ENCODE measurements around the gene IRF6.

IRF6 gene

DNA sequence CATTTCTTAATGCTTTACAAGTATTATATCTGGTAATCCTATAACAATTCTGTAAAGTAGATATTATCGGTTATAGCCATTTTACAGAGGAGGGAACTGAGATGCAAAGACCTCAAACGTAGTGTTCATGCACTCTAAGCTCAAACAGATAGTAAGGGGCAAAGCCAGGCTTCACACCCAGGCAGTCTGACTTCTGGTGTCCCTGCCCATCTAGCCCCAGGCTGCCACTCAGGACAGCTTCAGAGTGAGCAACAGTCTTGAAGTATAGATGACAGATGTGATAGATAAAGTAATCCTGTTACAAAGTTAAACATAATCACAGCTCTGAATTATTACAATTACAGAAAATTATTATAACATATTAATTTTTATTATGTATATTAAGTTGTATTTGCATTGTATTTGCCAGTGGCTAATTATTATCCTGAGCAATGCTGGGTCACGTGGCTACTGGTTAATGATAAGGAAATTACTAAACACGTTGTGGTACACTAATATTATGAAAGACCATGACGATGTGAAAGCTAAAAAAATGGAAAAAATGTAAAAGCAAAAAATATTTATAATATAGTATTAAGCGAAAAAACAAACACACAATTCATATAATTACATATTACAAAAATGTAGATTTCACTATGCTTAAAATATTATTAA lies 56.1 kb downstream of the IRF6 start:
- H3K27ac ChIP-seq (ENCODE audit: insufficient read depth, low read depth, low read length, poor library complexity, severe bottlenecking), result no peak overlapping the region
- H3K36me3 ChIP-seq (ENCODE audit: control insufficient read depth, insufficient read depth, low read length), result no peaks in the 10 kb centered on the region
- H3K9me3 ChIP-seq (ENCODE audit: control insufficient read depth, low read length), result no peaks in the 10 kb centered on the region
- no peak overlapping the region for H3K4me3 ChIP-seq (ENCODE audit: insufficient read depth, low read depth, low read length)
- no peaks in the 10 kb centered on the region for H3K4me1 ChIP-seq (ENCODE audit: control insufficient read depth, insufficient read depth, low read length)
- no peaks in the 10 kb centered on the region for H3K27me3 ChIP-seq (ENCODE audit: control insufficient read depth, insufficient read depth, low read length, poor library complexity, severe bottlenecking)
- WGBS, 2 experiments, result 94 to 95% methylated on average over 3 to 5 of the region's 6 CpGs

DNA sequence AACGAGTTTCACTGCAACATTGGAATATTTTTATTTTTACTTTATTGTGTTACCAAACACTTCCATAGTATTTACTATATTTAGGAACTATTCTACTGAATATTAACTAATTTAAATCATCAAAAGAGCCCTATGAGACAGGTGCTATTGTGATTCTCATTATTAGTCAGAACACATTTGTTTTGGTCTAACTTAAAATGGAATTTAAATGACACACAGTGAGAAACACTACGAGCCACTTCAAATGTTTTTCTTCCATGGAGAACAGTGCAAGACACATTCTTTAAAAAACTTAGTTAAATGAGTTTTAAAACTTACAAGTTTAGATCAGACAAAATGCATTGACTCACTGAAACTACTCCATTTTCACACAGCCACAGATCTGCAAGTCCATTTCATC lies 56.7 kb downstream of the IRF6 start:
- H3K27ac ChIP-seq (ENCODE audit: insufficient read depth, low read depth, low read length, poor library complexity, severe bottlenecking), result no peak overlapping the region
- H3K4me3 ChIP-seq (ENCODE audit: insufficient read depth, low read depth, low read length), result no peak overlapping the region
- no peaks in the 10 kb centered on the region for H3K36me3 ChIP-seq (ENCODE audit: control insufficient read depth, insufficient read depth, low read length)
- WGBS, 2 experiments, result 93 to 100% methylated on average over 1 of the region's 2 CpGs
- H3K9me3 ChIP-seq (ENCODE audit: control insufficient read depth, low read length), result no peaks in the 10 kb centered on the region
- no peaks in the 10 kb centered on the region for H3K4me1 ChIP-seq (ENCODE audit: control insufficient read depth, insufficient read depth, low read length)
- H3K27me3 ChIP-seq (ENCODE audit: control insufficient read depth, insufficient read depth, low read length, poor library complexity, severe bottlenecking), result no peaks in the 10 kb centered on the region

DNA sequence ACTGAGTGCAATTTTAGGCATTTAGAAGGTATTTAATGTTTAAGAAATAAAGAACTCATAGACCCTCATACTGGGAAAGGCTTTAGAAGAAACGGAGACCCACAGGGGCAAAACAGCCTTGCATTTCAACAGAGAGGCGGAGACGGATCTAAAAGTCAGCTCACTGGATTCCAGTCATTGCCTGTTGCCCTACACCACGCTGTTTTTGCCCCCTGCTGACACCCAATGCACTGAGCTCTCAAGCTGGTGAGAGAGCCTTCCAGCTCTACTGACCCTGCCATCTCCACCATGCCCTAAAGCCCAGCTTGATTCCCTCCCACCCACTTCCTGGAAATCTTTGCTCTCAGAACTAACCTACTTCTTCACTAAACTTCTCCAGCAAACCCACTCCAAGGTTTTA lies 57.3 kb downstream of the IRF6 start:
- Histone ChIP-seq H3K4me3 (ENCODE audit: insufficient read depth, low read depth, low read length) (no peak overlapping the region), H3K36me3 (ENCODE audit: control insufficient read depth, insufficient read depth, low read length) (no peaks in the 10 kb centered on the region), H3K27me3 (ENCODE audit: control insufficient read depth, insufficient read depth, low read length, poor library complexity, severe bottlenecking) (no peaks in the 10 kb centered on the region), H3K9me3 (ENCODE audit: control insufficient read depth, low read length) (no peaks in the 10 kb centered on the region), H3K27ac (ENCODE audit: insufficient read depth, low read depth, low read length, poor library complexity, severe bottlenecking) (no peak overlapping the region), H3K4me1 (ENCODE audit: control insufficient read depth, insufficient read depth, low read length) (no peaks in the 10 kb centered on the region)
- WGBS, 2 experiments, result 30 to 31% methylated on average over 4 of the region's 4 CpGs

DNA sequence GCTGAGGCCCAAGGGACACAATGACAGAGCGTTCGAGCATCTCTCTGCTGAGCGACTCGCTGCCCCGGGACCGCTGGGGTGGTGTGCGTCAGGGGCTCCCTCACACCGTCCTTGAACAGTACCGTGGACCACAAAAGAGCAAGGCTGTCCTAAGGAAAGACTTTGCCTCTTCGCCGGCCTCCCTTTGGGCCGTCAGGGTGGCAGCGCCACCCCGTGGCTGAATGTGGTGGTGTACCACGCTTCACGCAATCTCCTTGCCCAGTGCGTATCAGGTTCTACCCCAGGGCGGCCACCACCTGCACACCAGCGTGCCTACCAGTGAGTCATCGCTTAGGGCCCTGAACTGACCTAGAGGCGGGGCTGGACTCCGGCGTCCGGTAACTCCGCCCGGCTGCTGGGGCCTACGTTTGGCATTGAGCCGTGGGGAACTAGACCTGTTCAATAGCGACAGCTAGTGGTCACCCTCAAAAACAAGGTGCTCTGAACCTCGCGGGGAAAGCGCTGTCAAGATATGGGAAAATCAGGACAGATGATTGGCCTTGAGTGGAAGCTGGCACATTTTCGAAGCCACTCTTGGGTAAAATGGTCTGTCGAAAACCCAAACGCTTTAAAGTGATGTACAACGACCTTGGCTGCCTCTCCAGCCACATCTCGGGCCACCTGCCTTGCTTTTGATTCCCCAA lies 58.2 kb downstream of the IRF6 start:
- Histone ChIP-seq H3K4me1 (ENCODE audit: control insufficient read depth, insufficient read depth, low read length) (no peaks in the 10 kb centered on the region), H3K36me3 (ENCODE audit: control insufficient read depth, insufficient read depth, low read length) (no peaks in the 10 kb centered on the region), H3K27me3 (ENCODE audit: control insufficient read depth, insufficient read depth, low read length, poor library complexity, severe bottlenecking) (no peaks in the 10 kb centered on the region), H3K27ac (ENCODE audit: insufficient read depth, low read depth, low read length, poor library complexity, severe bottlenecking) (no peak overlapping the region), H3K4me3 (ENCODE audit: insufficient read depth, low read depth, low read length) (peak overlapping the region; percentile 13), H3K9me3 (ENCODE audit: control insufficient read depth, low read length) (no peaks in the 10 kb centered on the region)
- 9% methylated on average over 37 of the region's 37 CpGs for WGBS, 2 experiments

DNA sequence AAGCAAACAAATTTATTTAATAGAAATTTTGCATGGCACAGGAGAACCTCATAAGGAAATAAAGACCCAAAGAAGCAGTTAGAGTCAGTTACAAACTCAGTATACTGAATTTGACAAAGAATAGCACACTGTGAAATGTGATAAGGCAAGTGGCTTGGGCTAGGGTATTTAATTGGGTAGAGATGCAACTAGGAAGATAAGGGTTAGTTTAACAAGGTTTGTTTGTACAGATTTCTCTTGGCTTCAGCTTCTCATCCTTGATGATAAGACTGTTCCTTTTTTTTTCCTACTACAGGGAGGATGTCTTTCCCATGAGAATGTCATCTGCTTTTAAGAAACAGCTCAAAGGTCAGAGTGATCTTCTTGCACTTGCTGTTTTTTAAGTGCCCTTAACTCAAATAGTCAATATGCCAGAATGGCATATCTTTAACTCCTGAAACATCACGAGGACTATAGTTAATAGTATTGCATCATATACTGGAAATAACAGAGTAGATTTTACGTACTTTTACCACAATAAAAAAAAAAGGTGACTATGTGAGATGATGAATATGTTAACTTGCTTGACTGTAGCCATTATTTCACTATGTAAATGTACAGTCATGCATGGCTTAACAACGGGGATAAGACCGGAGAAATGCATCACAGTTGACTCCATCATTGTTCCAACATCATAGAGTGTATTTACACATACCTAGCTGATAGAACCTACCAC lies 59.3 kb downstream of the IRF6 start:
- Histone ChIP-seq H3K4me3 (ENCODE audit: insufficient read depth, low read depth, low read length) (no peak overlapping the region), H3K36me3 (ENCODE audit: control insufficient read depth, insufficient read depth, low read length) (no peaks in the 10 kb centered on the region), H3K27me3 (ENCODE audit: control insufficient read depth, insufficient read depth, low read length, poor library complexity, severe bottlenecking) (no peaks in the 10 kb centered on the region), H3K9me3 (ENCODE audit: control insufficient read depth, low read length) (no peaks in the 10 kb centered on the region), H3K4me1 (ENCODE audit: control insufficient read depth, insufficient read depth, low read length) (no peaks in the 10 kb centered on the region), H3K27ac (ENCODE audit: insufficient read depth, low read depth, low read length, poor library complexity, severe bottlenecking) (no peak overlapping the region)
- WGBS, 2 experiments, result 97 to 100% methylated on average over 2 to 3 of the region's 4 CpGs

DNA sequence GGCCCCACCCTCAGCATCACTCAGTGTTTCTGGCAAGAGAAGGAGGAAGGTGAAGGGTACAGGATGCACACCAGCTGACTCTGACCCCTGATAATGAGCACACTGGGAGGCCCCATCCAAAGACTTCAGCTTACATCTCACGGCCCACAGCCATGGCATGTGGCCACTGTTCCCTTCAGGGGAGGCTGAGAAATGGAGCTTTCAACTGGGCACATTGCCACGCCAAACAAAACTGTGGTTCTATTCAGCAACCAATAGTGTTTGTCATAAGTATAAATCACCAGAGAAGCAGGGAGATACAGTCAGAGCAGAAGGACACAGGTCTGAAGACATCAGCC lies 62.8 kb downstream of the IRF6 start:
- Histone ChIP-seq H3K27me3 (ENCODE audit: control insufficient read depth, insufficient read depth, low read length, poor library complexity, severe bottlenecking) (no peaks in the 10 kb centered on the region), H3K9me3 (ENCODE audit: control insufficient read depth, low read length) (no peaks in the 10 kb centered on the region), H3K36me3 (ENCODE audit: control insufficient read depth, insufficient read depth, low read length) (no peaks in the 10 kb centered on the region), H3K4me1 (ENCODE audit: control insufficient read depth, insufficient read depth, low read length) (no peaks in the 10 kb centered on the region), H3K4me3 (ENCODE audit: insufficient read depth, low read depth, low read length) (no peak overlapping the region), H3K27ac (ENCODE audit: insufficient read depth, low read depth, low read length, poor library complexity, severe bottlenecking) (no peak overlapping the region)
- WGBS, 2 experiments, result 86 to 88% methylated on average over 2 of the region's 2 CpGs

DNA sequence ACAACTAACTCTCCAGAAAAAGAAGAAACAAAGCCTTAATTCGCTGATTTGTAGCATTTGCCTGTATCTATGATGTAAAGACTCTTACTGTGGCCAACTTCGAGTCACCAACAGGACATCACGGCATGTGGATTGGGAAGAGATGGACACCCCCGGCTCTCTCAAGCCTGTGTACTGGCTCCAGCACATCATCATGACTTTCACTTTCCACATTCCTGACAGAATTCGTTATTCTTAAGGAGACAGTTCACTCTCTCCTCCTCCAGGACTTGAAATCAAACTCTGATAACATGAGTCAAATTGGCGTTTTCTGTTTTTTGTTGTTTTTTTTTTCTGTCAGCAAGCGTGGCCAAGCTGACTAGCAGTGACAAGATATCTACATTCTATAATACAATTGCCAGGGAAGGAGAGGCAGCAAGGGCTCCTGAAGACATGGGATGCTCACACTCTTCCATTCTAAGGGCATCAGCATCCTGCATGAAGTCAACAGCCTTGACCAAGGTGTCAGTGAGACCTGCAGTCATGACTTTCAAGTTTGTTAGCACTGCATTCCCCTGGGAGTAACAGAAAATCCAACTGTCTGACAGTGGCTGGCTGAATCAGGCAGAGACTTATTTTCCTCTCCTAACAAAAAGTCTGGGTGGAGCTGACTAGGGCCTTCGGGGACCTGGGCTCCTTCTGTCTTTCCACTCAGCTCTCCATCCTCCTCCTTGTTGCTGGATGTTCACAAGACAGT lies 63.4 kb downstream of the IRF6 start:
- WGBS, 2 experiments, result 88 to 92% methylated on average over 8 of the region's 8 CpGs
- Histone ChIP-seq H3K4me1 (ENCODE audit: control insufficient read depth, insufficient read depth, low read length) (no peaks in the 10 kb centered on the region), H3K36me3 (ENCODE audit: control insufficient read depth, insufficient read depth, low read length) (no peaks in the 10 kb centered on the region), H3K27me3 (ENCODE audit: control insufficient read depth, insufficient read depth, low read length, poor library complexity, severe bottlenecking) (no peaks in the 10 kb centered on the region), H3K27ac (ENCODE audit: insufficient read depth, low read depth, low read length, poor library complexity, severe bottlenecking) (no peak overlapping the region), H3K4me3 (ENCODE audit: insufficient read depth, low read depth, low read length) (no peak overlapping the region), H3K9me3 (ENCODE audit: control insufficient read depth, low read length) (no peaks in the 10 kb centered on the region)

DNA sequence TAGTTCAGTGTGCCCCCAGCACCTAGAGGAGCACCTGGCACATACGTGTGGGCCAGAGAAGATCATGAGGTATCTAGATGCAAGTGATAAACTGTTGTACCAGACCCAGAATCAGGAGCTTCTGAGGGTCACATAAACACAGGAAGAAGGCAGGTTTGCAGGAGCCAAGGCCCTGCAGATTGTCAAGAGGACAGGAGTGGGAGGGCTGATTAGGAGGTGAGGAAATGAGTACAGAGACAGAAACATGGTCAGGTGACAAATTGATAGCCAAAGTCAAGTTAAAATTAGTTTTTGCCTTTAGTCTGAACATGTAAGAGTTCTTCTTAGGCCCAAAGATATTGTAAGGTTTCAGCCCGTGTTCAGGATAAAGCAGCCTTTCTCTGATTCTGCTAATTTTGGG lies 64.1 kb downstream of the IRF6 start:
- H3K27ac ChIP-seq (ENCODE audit: insufficient read depth, low read depth, low read length, poor library complexity, severe bottlenecking), result no peak overlapping the region
- H3K27me3 ChIP-seq (ENCODE audit: control insufficient read depth, insufficient read depth, low read length, poor library complexity, severe bottlenecking), result no peaks in the 10 kb centered on the region
- no peaks in the 10 kb centered on the region for H3K4me1 ChIP-seq (ENCODE audit: control insufficient read depth, insufficient read depth, low read length)
- H3K9me3 ChIP-seq (ENCODE audit: control insufficient read depth, low read length), result no peaks in the 10 kb centered on the region
- H3K36me3 ChIP-seq (ENCODE audit: control insufficient read depth, insufficient read depth, low read length), result no peaks in the 10 kb centered on the region
- H3K4me3 ChIP-seq (ENCODE audit: insufficient read depth, low read depth, low read length), result no peak overlapping the region
- WGBS, 2 experiments, result 86 to 87% methylated on average over 2 of the region's 2 CpGs

DNA sequence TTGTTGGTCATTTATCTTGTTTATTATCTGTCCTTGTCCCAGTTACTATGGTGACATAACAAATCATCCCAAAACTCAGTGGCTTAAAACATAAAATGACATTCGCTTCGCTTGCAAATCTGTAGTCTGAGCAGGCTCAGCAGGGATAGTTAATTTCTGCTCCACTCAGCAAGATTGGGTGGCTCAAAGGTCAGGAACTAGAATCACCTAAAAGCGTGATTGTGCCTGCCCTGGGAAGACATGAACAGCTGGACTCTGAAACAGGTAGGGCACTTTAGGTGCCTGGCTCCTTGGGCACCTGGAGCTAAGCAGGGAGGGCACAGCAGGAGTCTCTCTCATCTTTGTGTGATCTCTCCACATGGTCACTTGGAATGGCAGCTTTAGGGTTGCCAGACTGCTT lies 64.7 kb downstream of the IRF6 start:
- no peaks in the 10 kb centered on the region for H3K27me3 ChIP-seq (ENCODE audit: control insufficient read depth, insufficient read depth, low read length, poor library complexity, severe bottlenecking)
- 90 to 93% methylated on average over 3 of the region's 3 CpGs for WGBS, 2 experiments

DNA sequence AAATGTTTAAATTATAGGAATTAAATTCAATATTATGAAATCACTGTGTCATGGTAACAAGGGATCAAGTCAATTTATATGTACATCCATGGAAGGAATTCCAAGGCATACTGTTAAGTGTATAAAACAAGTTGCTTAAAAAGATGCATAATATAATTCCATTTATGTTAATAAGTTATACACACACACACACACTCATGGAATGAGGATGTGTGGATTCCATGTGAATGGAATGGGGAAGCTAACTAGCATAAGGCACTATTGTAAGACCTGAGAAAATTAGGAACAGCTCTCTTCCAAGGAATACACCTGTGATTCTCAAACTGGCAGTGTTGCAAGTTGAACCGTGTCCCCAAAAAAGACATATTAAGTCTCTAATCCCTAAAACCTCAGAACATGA lies 67.7 kb downstream of the IRF6 start:
- no peak overlapping the region for H3K4me3 ChIP-seq (ENCODE audit: insufficient read depth, low read depth, low read length)
- H3K27ac ChIP-seq (ENCODE audit: insufficient read depth, low read depth, low read length, poor library complexity, severe bottlenecking), result no peak overlapping the region
- H3K36me3 ChIP-seq (ENCODE audit: control insufficient read depth, insufficient read depth, low read length), result no peaks in the 10 kb centered on the region
- no peaks in the 10 kb centered on the region for H3K4me1 ChIP-seq (ENCODE audit: control insufficient read depth, insufficient read depth, low read length)
- no peaks in the 10 kb centered on the region for H3K9me3 ChIP-seq (ENCODE audit: control insufficient read depth, low read length)
- no peaks in the 10 kb centered on the region for H3K27me3 ChIP-seq (ENCODE audit: control insufficient read depth, insufficient read depth, low read length, poor library complexity, severe bottlenecking)
- WGBS, 2 experiments, result 94 to 100% methylated on average over 1 of the region's 1 CpG

More for the DNA sequence above, 64.7 kb downstream of the IRF6 start:
- H3K9me3 ChIP-seq (ENCODE audit: control insufficient read depth, low read length), result no peaks in the 10 kb centered on the region
- H3K4me3 ChIP-seq (ENCODE audit: insufficient read depth, low read depth, low read length), result no peak overlapping the region
- H3K27ac ChIP-seq (ENCODE audit: insufficient read depth, low read depth, low read length, poor library complexity, severe bottlenecking), result no peak overlapping the region
- H3K4me1 ChIP-seq (ENCODE audit: control insufficient read depth, insufficient read depth, low read length), result no peaks in the 10 kb centered on the region
- H3K36me3 ChIP-seq (ENCODE audit: control insufficient read depth, insufficient read depth, low read length), result no peaks in the 10 kb centered on the region
